Activated T-cell treated with anti-CD3 and anti-CD28 coated beads for 1 hour (primary cell): ENCODE measurements around the gene TFAP2C.

Source experiments
- DNase-seq: peaks from one replicate; pipeline ENCODE4 v3.0.0-alpha.2; 2020; ENCODE audit warnings: low read depth

TFAP2C gene

GRCh38 chr20:56628873-56629463 lies at the start of gene TFAP2C:
TFAP2C (plus strand) TSS chr20:56629306; CDS start chr20:56629545, 239 bp downstream.
- DNase-seq, result no peak

GRCh38 chr20:56580226-56580625 lies 48.9 kb upstream of the TFAP2C start:
- DNase-seq, result no peak

- no peak for DNase-seq
These were observed 47.4 kb upstream of the TFAP2C start for GRCh38 chr20:56581701-56582100.

DNA sequence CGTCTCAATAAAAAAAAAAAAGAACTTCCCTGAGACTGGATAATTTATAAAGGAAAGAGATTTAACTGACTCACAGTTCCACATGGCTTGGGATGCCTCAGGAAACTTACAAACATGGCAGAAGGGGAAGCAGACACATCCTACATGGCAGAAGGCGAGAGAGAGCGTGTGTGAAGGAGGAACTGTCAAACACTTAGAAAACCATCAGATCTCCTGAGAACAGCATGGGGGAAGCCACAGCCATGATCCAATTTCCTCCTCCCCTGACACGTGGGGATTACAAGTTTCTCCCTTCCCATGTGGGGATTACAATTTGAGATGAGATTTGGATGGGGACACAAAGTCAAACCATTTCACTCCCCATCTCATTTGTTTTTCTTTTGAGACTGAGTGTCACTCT lies 46.6 kb upstream of the TFAP2C start:
- DNase-seq, result no peak

GRCh38 chr20:56584916-56585315 lies 44.2 kb upstream of the TFAP2C start:
- no peak for DNase-seq

DNA sequence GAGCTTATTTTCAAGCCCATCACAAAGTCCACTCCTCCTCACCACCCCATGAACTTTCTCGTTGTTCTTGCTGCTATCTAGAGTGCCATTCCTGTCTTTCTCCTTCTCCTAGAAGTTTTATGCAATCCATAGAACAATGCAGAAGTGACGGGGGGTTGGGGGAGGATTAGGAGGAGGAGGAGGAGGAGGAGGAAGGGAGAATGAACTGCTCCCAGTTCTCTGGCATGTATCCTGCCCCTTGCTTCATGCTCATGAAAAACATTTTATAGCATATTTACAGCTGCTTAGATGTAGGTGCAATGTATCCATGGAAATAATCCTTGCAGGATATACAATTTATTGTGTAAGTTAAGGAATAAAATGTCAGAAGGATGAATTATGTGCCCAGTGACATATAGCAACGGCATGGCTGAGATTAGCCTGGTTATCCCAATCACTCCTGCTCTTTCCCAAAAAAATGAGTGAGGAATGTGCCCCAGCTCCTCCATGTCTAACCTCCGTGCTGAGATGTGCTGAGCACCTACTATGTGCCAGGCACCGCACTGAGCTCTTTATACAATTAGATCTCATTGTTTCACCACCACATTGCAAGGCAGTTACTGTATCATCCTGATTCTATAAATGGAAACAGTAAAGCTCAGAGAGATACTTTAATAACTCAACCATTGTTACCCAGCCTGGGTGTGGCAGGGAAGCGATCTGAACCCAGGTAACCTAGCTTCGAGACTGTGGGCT lies 41.6 kb upstream of the TFAP2C start:
- no peak for DNase-seq

GRCh38 chr20:56588996-56589395 lies 40.1 kb upstream of the TFAP2C start:
- no peak for DNase-seq

GRCh38 chr20:56589633-56590032 lies 39.5 kb upstream of the TFAP2C start:
- DNase-seq, result no peak

DNA sequence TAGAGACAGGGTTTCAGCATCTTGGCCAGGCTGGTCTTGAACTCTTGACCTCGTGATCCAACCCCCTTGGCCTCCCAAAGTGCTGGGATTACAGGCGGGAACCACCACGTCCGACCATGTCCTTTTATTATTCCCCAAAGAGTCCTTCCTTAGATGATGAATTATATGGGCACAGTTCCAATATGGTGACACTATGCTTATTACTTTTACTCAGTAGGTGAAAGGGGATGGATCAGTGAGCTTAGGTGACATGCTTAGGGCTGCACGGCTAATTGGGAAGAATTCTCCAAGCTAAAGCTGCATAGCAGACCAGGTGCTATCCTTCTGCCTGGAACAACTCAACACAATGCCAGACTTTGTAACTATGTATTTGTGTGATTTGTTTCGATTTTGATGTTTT lies 38.2 kb upstream of the TFAP2C start:
- no peak for DNase-seq

DNA sequence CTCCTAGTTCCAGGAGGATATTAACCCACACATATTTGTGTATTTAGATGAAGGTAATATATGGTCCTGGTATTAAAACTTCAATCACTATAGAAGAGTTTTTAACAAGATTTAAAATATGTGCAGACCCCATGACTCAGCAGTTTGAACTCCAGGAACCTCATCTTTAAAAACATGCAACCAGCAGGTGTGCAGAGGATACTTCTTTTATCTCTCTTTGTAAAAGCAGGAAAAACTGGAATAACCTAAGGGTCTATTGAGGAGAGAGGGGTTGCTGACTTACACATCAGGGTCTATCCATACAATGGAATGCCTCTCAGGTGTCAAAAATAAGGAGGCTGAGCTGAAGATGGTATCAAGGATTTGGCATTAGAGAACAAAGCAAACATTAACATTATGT lies 36.9 kb upstream of the TFAP2C start:
- no peak for DNase-seq

DNA sequence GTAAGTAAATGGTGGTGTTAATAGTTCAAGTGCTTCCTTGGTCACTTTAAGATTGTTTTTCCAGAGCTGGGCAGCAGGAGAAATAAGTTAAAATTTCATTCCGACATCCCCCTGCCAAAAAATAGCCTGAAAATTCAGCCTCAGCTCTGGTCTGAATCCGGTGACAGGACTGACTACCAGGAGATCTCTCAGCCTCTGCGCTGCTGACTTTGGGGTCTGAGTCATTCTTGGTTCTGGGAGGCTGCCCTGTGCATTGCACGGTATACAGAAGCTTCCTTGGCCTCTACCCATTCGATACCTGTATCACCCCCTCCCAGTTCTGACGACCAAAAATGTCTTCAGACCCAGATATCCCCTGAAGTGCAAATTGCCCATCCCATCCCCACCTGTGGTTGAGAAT lies 36.3 kb upstream of the TFAP2C start:
- DNase-seq, result no peak

DNA sequence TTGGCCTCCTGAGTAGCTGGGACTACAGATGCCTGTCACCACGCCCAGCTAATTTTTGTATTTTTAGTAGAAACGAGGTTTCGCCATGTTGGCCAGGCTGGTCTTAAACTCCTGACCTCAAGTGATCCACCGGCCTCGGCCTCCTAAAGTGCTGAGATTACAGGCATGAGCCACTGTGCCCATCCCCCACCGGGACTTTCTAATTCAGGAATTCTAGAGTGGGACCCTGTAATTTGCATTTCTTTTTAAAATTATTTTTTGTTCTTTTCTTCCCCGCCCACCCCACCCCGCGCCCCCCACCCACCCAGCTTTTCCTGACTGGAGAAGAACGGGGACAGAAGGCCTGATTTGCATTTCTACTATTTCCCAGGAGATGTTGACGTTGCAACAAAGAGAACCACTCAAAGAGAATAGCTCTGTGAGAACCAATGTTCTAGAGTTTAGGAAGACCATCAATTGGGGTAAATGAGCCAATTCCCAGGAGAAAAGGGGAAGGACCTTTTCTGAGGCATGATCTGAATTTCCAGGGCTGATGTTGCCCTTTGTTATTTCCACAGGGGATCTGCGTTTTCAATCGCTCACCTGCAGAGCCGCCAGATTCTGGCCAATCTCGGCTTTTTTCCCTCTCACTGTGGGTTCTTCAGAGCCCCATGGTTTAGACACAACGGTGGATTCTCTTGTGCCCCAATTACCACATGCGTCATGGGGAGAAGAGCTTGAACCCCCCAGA lies 33.2 kb upstream of the TFAP2C start:
- DNase-seq, result no peak

DNA sequence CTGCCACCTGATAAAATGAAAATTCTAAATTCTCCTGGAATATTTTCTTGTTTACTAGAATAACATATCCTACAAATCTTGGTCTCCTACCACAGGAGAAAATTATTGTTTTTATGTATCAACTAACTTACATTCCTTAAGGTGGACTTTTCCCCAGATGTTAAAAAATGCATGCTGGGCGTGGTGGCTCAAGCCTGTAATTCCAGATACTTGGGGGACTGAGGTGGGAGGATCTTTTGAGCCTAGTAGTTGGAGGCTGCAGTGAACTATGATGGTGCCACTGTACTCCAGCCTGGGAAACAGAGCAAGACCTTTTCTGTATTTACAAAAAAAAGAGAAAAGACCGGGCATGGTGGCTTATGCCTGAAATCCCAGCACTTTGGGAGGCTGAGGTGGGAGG lies 27.9 kb upstream of the TFAP2C start:
- no peak for DNase-seq

DNA sequence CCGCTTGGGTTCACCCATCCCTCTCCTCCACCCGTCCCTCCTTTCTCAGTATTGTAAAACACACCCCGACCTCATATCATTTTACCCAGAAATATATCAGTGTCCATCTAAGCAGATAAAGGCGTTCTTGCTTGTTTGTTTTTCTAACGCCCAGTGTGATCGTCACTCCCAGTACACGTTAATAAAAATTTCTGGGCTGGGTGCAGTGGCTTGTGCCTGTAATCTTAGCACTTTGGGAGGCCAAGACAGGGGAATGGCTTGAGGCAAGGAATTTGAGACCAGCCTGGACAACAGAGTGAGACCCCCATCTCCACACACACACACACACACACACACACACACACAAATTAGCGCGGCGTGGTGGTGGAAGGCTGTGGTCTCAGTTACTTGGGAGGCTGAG lies 24.4 kb upstream of the TFAP2C start:
- DNase-seq, result no peak

DNA sequence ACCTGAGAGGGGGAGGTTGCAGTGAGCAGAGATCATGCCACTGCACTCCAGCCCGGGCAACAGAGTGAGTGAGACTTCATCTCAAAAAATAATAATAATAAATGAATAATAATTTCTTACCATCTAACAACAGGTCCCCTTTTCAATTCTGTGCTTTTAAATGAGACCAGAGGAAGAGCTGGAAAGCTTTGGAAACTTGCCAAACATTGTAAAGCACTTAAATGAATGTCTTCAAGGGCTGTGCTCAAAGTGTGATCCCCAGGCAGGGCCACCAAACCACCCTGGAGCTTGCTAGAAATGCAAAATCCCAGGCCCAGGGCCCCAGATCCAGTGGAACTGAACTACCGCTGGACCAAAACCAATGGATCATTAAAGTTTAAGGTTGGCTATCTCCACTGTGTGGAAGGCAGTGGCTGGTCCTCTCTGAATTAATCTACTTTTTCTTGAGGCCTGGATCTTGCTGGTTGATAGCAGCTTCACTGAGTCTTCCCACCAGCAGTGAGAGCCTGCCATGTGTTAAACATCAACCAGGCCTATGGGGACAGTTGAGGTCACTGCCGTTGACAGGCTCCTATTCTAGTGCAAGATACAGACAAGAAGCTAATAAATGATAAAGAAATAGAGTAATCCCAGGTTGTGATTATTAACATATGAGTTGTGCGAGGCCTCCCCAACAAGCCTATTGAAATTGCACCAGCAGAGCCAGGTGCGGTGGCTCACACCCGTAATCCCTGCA lies 23.7 kb upstream of the TFAP2C start:
- no peak for DNase-seq

DNA sequence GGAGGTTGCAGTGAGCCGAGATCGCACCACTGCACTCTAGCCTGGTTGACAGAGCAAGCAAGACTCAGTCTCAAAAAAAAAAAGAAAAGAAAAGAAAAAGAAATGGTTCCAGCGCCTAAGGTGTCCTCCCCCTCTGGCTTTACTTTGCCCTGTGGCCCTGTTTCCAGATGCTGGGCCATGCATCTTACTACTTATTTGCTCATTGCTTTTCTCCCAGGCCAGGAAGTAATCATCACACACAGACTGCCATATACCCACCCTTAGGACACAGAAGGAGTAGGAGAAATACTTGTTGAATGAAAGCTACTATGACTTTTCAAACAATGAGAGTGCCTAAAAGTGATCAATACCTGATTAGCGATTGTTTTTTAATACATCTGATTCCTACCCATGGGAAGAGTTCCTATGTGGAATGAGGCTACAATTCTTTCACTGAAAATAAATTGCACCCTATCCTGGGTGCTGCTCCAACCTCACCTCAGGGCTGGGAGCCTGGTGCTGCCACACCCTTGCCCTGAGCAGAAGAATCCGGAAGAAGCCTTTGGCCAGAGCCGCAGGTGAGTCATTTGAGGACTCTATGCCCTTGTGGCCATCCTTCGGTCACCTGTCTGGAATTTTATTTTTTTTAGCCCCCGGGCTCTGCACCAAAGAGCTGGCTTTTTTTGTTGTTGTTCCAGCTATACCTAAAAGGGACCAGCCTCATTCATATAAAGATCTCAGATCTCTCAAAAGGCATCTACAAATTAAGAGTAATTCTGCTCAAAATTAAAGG lies 22.7 kb upstream of the TFAP2C start:
- no peak for DNase-seq

DNA sequence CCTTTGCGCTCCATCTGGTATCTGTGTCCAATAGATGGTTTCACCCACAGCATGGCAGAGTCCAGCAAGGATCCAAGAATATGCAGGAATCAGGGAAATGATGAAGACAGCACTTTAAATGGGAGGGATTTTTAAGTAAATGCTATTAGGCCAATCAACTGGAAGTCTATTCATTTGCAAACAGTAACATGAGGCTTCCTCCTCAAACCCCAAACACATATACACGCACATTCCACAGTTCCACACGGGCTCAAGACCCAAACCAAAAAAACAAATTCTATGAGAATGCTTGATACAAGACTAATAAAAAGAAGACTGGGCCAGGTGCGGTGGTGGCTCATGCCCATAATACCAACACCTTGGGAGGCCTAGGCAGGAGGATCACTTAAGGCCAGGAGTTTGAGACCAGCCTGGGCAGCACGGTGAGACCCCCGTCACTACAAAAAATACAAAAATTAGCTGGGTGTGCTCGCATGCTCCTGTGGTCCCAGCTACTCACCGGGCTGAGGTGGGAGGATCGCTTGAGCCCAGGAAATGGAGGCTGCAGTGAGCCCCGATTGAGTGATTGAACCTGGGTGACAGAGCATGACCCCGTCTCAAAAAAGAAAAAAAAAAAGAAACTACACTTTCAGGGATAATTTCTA lies 21.9 kb upstream of the TFAP2C start:
- DNase-seq, result no peak

DNA sequence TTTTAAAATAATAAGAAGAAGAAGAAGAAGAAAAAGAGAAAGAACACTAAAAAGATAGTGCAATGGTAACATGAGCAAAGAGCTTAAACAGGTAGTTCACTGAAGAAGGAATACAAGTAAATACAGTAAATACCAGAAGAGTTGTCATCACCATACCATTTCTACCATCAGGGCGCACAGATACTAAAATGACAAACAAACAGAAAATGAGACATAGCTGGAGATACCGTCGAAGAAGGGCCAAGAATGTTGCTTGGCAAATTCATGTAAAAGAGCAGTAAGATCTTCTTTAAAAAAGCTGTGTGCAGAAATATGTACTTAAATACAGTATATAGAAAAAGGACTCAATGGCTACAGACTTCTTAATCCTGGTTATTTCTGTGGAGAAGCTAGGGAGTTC lies 20.7 kb upstream of the TFAP2C start:
- DNase-seq, result no peak

GRCh38 chr20:56609321-56609720 lies 19.8 kb upstream of the TFAP2C start:
- DNase-seq, result no peak

- no peak for DNase-seq
These were observed 19.0 kb upstream of the TFAP2C start for GRCh38 chr20:56610098-56610497.

DNA sequence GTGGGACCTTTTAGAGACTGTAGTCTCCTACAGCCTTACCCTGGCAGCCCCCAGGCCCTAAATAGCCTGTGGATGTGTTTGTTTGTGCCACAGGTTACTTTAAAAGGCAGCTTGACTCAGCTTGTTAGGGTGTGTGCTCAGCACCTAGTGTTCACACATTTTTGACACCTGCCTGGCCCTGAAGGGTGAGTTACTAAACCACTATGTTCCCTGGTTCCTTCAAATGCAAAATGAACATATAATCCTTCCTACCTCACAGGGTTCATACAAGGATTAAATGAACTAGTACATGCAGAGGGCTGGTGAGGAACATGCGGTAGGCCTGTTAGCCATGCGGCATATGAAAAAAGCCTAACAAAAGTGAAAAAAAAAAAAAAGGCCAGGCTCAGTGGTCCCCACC lies 14.9 kb upstream of the TFAP2C start:
- no peak for DNase-seq
